ENCODE results near the gene COG6.

Gene COG6

GRCh38 chr13:39682310-39682709 lies 26.8 kb downstream of the COG6 start:
- DNase-seq (ENCODE audit: low read depth), result no peak

- no peak for DNase-seq (ENCODE audit: low read depth)
Observed at GRCh38 chr13:39682788-39683187, 27.3 kb downstream of the COG6 start.

GRCh38 chr13:39684531-39685137 lies 29.2 kb downstream of the COG6 start:
- no peak for DNase-seq (ENCODE audit: low read depth)

GRCh38 chr13:39685652-39686051 lies 30.2 kb downstream of the COG6 start:
- DNase-seq (ENCODE audit: low read depth), result no peak

GRCh38 chr13:39688278-39688677 lies 32.8 kb downstream of the COG6 start:
- DNase-seq (ENCODE audit: low read depth), result no peak

GRCh38 chr13:39688699-39689405 lies 33.4 kb downstream of the COG6 start:
- no peak for DNase-seq (ENCODE audit: low read depth)

GRCh38 chr13:39692660-39693438 lies 37.4 kb downstream of the COG6 start:
- DNase-seq (ENCODE audit: low read depth), result no peak

GRCh38 chr13:39699274-39699673 lies 43.8 kb downstream of the COG6 start:
- DNase-seq (ENCODE audit: low read depth), result no peak

- DNase-seq (ENCODE audit: low read depth), result no peak
Observed at GRCh38 chr13:39712626-39713025, 57.2 kb downstream of the COG6 start.

GRCh38 chr13:39729156-39729555 lies 73.7 kb downstream of the COG6 start:
- DNase-seq (ENCODE audit: low read depth), result no peak

- no peak for DNase-seq (ENCODE audit: low read depth)
Observed at GRCh38 chr13:39734952-39735351, 79.5 kb downstream of the COG6 start.

GRCh38 chr13:39737047-39737446 lies 81.6 kb downstream of the COG6 start:
- no peak for DNase-seq (ENCODE audit: low read depth)

GRCh38 chr13:39740761-39741160 lies 85.3 kb downstream of the COG6 start:
- no peak for DNase-seq (ENCODE audit: low read depth)

- no peak for DNase-seq (ENCODE audit: low read depth)
Observed at GRCh38 chr13:39748961-39749360, 93.5 kb downstream of the COG6 start.

- no peak for DNase-seq (ENCODE audit: low read depth)
Observed at GRCh38 chr13:39749528-39749927, 94.1 kb downstream of the COG6 start.

GRCh38 chr13:39751805-39752204 lies 96.3 kb downstream of the COG6 start:
- no peak for DNase-seq (ENCODE audit: low read depth)

- no peak for DNase-seq (ENCODE audit: low read depth)
Observed at GRCh38 chr13:39760521-39760920, 105.1 kb downstream of the COG6 start.

GRCh38 chr13:39765801-39766463 lies 110.5 kb downstream of the COG6 start:
- no peak for DNase-seq (ENCODE audit: low read depth)

- no peak for DNase-seq (ENCODE audit: low read depth)
Observed at GRCh38 chr13:39766464-39767158, 111.1 kb downstream of the COG6 start.

- DNase-seq (ENCODE audit: low read depth), result no peak
Observed at GRCh38 chr13:39767791-39768517, 112.5 kb downstream of the COG6 start.

- no peak for DNase-seq (ENCODE audit: low read depth)
Observed at GRCh38 chr13:39768962-39769361, 113.5 kb downstream of the COG6 start.
